Endothelial cell of umbilical vein (primary cell): Measurements from ENCODE around the gene UQCR10. TPM values are rescaled to one million over a fixed set of nuclear protein-coding genes. Genes with fewer than 3 reads are reported as not detected.

Experiments
- BruUV-seq: library from RNA; stranded (reverse); fragments of 400-500 nt; replicated peaks from 2 replicates; lab custom pipeline; 2021; lab: Mats Ljungman, UMichigan
- CTCF ChIA-PET: fragments of 300-600, 350-600 bp; sonication (Branson Sonifier 250); formaldehyde crosslinking; loops from one replicate; lab custom pipeline; 2021; ENCODE audit warnings: antibody characterized with exemption, inconsistent platforms; lab: Charles Lee
- POLR2A ChIA-PET: fragments of 300-600, 350-600 bp; sonication (Branson Sonifier 250); formaldehyde crosslinking; loops from one replicate; lab custom pipeline; 2021; ENCODE audit warnings: antibody characterized with exemption, inconsistent platforms; lab: Charles Lee
- DNase-seq: peaks from one replicate; pipeline ENCODE4 v3.0.0-alpha.2; 2011; ENCODE audit warnings: low read depth, low spot score
- FAIRE-seq: peaks from 2 replicates; lab custom pipeline; 2011; peaks lifted over from hg19 to GRCh38; lab: Jason Lieb, UNC
- H2AFZ ChIP-seq: 2 replicates; pipeline ENCODE4 v1.6.0; 2012; ENCODE audit warnings: low read depth, low read length, control low read depth, inconsistent platforms
- H3K27ac ChIP-seq: 2 replicates; pipeline ENCODE4 v1.5.1; 2011; ENCODE audit warnings: low read depth, mild to moderate bottlenecking, control low read depth, low read length, moderate library complexity; ENCODE audit not compliant: insufficient read depth
- H3K27me3 ChIP-seq, 2 experiments: 2 replicates each; pipeline versions ENCODE4 v1.6.0 to v1.6.1; 2011; ENCODE audit warnings: low read length in 2 of 2, mixed read lengths in 1 of 2; ENCODE audit not compliant: control insufficient read depth in 2 of 2, insufficient read depth in 2 of 2
- H3K36me3 ChIP-seq, 2 experiments: 2 replicates in 1 of 2; 3 replicates in 1 of 2; pipeline ENCODE4 v1.5.1; 2011; ENCODE audit warnings: low read length in 2 of 2, mild to moderate bottlenecking in 1 of 2, moderate library complexity in 1 of 2; ENCODE audit not compliant: control insufficient read depth in 2 of 2, insufficient read depth in 2 of 2; ENCODE audit errors: extremely low read depth in 1 of 2
- H3K4me1 ChIP-seq: 3 replicates; pipeline ENCODE4 v1.5.1; 2011; ENCODE audit warnings: mild to moderate bottlenecking, low read length; ENCODE audit not compliant: control insufficient read depth, insufficient read depth; ENCODE audit errors: extremely low read depth
- H3K4me2 ChIP-seq: 2 replicates; pipeline ENCODE4 v1.6.1; 2011; ENCODE audit warnings: low read length, control low read depth, mixed read lengths; ENCODE audit not compliant: insufficient read depth
- H3K4me3 ChIP-seq, 3 experiments: fragments of 200-600 bp in 1 of 3; sonication (generic), shearing (Covaris generic) in 1 of 3; replicated peaks in 1 of 3; 2 replicates each; pipeline ENCODE4 v1.5.1; 2011 to 2016; ENCODE audit warnings: control low read depth in 3 of 3, low read length in 3 of 3, mild to moderate bottlenecking in 2 of 3, inconsistent platforms in 1 of 3, low read depth in 1 of 3, moderate library complexity in 1 of 3; ENCODE audit not compliant: insufficient read depth in 1 of 3
- H3K79me2 ChIP-seq: 2 replicates; pipeline ENCODE4 v1.6.0; 2012; ENCODE audit warnings: low read length, inconsistent platforms; ENCODE audit not compliant: control insufficient read depth, insufficient read depth
- H3K9ac ChIP-seq: replicated peaks from 2 replicates; pipeline ENCODE3; 2011; ENCODE audit warnings: low read length, control low read depth; ENCODE audit not compliant: insufficient read depth; ENCODE audit errors: extremely low read depth
- H3K9me1 ChIP-seq: replicated peaks from 3 replicates; pipeline ENCODE4 v1.6.0; 2011; ENCODE audit warnings: mild to moderate bottlenecking, low read length; ENCODE audit not compliant: control insufficient read depth, insufficient read depth; ENCODE audit errors: extremely low read depth
- H3K9me3 ChIP-seq: replicated peaks from 2 replicates; pipeline ENCODE4 v1.5.1; 2012; ENCODE audit warnings: low read length, inconsistent platforms; ENCODE audit not compliant: control insufficient read depth, insufficient read depth
- H4K20me1 ChIP-seq: replicated peaks from 2 replicates; pipeline ENCODE3; 2011; ENCODE audit warnings: mild to moderate bottlenecking, low read length; ENCODE audit not compliant: control insufficient read depth, insufficient read depth; ENCODE audit errors: extremely low read depth
- CTCF ChIP-seq, 2 donors: IDR thresholded peaks; 1 replicate in 1 of 2; 2 replicates in 1 of 2; pipeline ENCODE4 v1.5.1; 2011; ENCODE audit warnings: low read length in 2 of 2, mild to moderate bottlenecking in 2 of 2, moderate library complexity in 2 of 2, control low read depth in 1 of 2, inconsistent platforms in 1 of 2, low read depth in 1 of 2; ENCODE audit not compliant: insufficient read depth in 1 of 2; ENCODE audit errors: extremely low read depth in 1 of 2
- EZH2 ChIP-seq: IDR thresholded peaks from 2 replicates; pipeline ENCODE4 v1.6.1; 2012; ENCODE audit warnings: borderline replicate concordance, low read depth, mild to moderate bottlenecking, moderate library complexity, low read length, inconsistent platforms; ENCODE audit not compliant: severe bottlenecking
- FOS ChIP-seq: IDR thresholded peaks from 2 replicates; pipeline ENCODE4 v1.6.1; 2011; ENCODE audit warnings: mild to moderate bottlenecking, low read length, moderate library complexity, borderline replicate concordance; ENCODE audit not compliant: insufficient read depth
- GATA2 ChIP-seq: IDR thresholded peaks from 2 replicates; pipeline ENCODE4 v1.7.0; 2011; ENCODE audit warnings: low read depth, mild to moderate bottlenecking, moderate library complexity, mixed read lengths, low read length; ENCODE audit not compliant: insufficient read length, insufficient read depth
- JUN ChIP-seq: IDR thresholded peaks from 2 replicates; pipeline ENCODE4 v1.6.1; 2011; ENCODE audit warnings: borderline replicate concordance, low read depth; ENCODE audit not compliant: insufficient read length, insufficient read depth
- MAX ChIP-seq: IDR thresholded peaks from 2 replicates; pipeline ENCODE4 v1.6.1; 2011; ENCODE audit not compliant: insufficient read depth, insufficient read length
- POLR2AphosphoS5 ChIP-seq: IDR thresholded peaks from 2 replicates; pipeline ENCODE4 v1.6.1; 2012; ENCODE audit warnings: low read depth, mild to moderate bottlenecking, control low read depth, low read length, moderate library complexity; ENCODE audit not compliant: insufficient read depth
- dilution Hi-C: fragments of 300-500 bp; cut with MboI; formaldehyde crosslinking; loops from one replicate; pipeline ENCODE4 v1.15.0; 2019; ENCODE audit warnings: low sequenced_read_pairs; ENCODE audit not compliant: extremely low pct_ligation_motif_present
- intact Hi-C: fragments of 100-400 bp; cut with micrococcal nuclease; formaldehyde crosslinking; loops from one replicate; pipeline ENCODE4 v1.10.0; 2022
- polyA plus RNA-seq, 4 experiments: library from polyadenylated mRNA; depleted of rRNA in 3 of 4; stranded (reverse) in 3 of 4; unstranded in 1 of 4; fragments of >200 nt; gene quantifications; 2 replicates each; pipeline versions ENCODE4 v1.2.1 to v1.2.3, GENCODE V29; 2011 to 2012; ENCODE audit warnings: missing spikeins in 1 of 4
- total RNA-seq: library from RNA; stranded (reverse); gene quantifications from 2 replicates; pipeline ENCODE4 v1.2.3, GENCODE V29; 2021

UQCR10 gene
- total and polyA plus RNA-seq, 2 donors (not counting 3 experiments of a cell fraction or from before 2014, with no cell fraction given): 96.6 to 196 TPM

DNA sequence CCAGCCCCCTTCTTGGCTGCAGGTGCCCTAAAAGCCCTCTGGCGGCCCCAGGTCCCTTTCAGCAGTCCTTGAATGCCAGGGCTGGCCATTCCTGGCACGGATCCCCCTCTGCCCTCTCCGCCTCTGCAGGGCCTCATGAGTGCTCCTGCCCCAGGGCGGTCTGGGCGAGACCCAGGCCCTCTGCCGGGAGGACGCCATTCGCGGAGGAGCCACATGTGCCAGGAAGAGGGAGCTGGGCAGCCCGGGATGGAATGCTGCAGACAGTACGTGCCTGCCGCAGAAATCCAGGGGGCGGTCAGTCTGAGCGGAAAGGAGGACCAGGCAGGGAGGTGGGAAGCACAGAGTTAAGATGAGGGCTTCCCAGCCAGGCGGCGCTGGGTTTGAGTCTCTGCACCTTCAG, 44.6 kb upstream of the UQCR10 start:
- H3K9me1 ChIP-seq: no peaks in the 10 kb centered on the region
- H3K9ac ChIP-seq: no peak overlapping the region
- BruUV-seq: no TSS peak
- no peak overlapping the region for H3K4me3 ChIP-seq
- no peaks in the 10 kb centered on the region for H4K20me1 ChIP-seq
- H3K79me2 ChIP-seq: no peaks in the 10 kb centered on the region
- no peak overlapping the region for H3K4me2 ChIP-seq
- H2AFZ ChIP-seq: no peak overlapping the region
- peaks cover 14 to 19% of the 10 kb centered on the region in 2 experiments for H3K27me3 ChIP-seq
- dilution Hi-C loops (no loop called here), intact Hi-C loops (no loop called here)
- CTCF ChIA-PET: interaction anchor here (1.2 to 1.7 kb wide), 5 partner anchors 11 to 283 kb away, joined by 3 to 7 read pairs (median 4); no protein-coding TSS in a partner anchor
- FAIRE-seq (no peak), DNase-seq (no peak)
- no peaks in the 10 kb centered on the region for H3K9me3 ChIP-seq
- H3K4me1 ChIP-seq: no peaks in the 10 kb centered on the region
- POLR2A ChIA-PET: interaction anchor here (0.6 kb wide), 1 partner anchor 44 kb away, joined by 3 read pairs; the partner anchor contains the start of genes UQCR10 and ZMAT5
- no peak overlapping the region for H3K27ac ChIP-seq
- TF ChIP-seq JUN (no peak), EZH2 (no peak), FOS (no peak), MAX (no peak), POLR2AphosphoS5 (no peak), GATA2 (no peak), CTCF (IDR thresholded peaks at IDR 0.05; ENCODE audit: extremely low read depth in 1 of 2, insufficient read depth in 1 of 2, low read depth in 1 of 2, low read length in 2 of 2) (no peak)
- H3K36me3 ChIP-seq: no peaks in the 10 kb centered on the region
